Thyroid gland (tissue), 4 donors: Measurements from ENCODE around the gene ACBD5.

Experiments
- CTCF ChIP-seq, 6 experiments: fragments of 200-600 bp in 3 of 6; fragments of 450-650 bp in 3 of 6; sonication (generic) in 3 of 6; IDR thresholded peaks; one replicate each; pipeline ENCODE4 v1.5.1; 2016 to 2019; ENCODE audit warnings: antibody characterized with exemption in 6 of 6, mild to moderate bottlenecking in 2 of 6, inconsistent platforms in 1 of 6, moderate library complexity in 1 of 6
- POLR2A ChIP-seq, 2 donors: fragments of 450-650 bp; IDR thresholded peaks; one replicate each; pipeline ENCODE4 v1.6.1; 2017; ENCODE audit warnings: antibody characterized with exemption in 2 of 2, mild to moderate bottlenecking in 2 of 2, moderate library complexity in 1 of 2

GRCh38 chr10:27235706-27236105 is 4.9 kb downstream of the ACBD5 start:
- TF ChIP-seq CTCF (IDR thresholded peaks at IDR 0.05) = no peak
- TF ChIP-seq POLR2A (IDR thresholded peaks at IDR 0.05) = no peak
